Measurements from ENCODE around the gene ADAMTSL4.

DNA sequence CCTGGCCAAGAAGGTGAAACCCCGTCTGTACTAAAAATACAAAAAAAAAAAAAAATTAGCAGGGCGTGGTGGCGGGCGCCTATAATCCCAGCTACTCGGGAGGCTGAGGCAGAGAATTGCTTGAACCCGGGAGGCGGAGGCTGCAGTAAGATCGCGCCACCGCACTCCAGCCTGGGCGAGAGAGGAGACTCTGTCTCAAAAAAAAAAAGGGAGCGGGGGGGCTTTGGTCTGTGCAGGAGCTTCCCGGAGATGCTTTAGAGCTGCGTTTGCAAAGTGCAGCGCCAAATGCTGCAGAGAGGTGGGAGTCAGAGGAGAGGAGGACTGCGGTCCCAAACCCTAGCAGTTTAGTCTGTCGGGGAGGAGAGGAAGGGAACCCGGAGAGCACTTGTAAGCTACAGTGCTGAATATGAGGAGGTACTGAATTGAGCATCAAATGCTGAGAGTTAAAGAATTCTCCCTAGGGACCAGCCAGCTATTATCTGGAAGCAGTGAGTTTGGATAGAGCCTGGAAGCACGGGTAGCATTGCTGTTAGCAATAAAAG, 33.1 kb upstream of the ADAMTSL4 start:
- TF ChIP-seq POLR2A (IDR thresholded peaks at IDR 0.05), result no peak
- TF ChIP-seq, protein P1, sequence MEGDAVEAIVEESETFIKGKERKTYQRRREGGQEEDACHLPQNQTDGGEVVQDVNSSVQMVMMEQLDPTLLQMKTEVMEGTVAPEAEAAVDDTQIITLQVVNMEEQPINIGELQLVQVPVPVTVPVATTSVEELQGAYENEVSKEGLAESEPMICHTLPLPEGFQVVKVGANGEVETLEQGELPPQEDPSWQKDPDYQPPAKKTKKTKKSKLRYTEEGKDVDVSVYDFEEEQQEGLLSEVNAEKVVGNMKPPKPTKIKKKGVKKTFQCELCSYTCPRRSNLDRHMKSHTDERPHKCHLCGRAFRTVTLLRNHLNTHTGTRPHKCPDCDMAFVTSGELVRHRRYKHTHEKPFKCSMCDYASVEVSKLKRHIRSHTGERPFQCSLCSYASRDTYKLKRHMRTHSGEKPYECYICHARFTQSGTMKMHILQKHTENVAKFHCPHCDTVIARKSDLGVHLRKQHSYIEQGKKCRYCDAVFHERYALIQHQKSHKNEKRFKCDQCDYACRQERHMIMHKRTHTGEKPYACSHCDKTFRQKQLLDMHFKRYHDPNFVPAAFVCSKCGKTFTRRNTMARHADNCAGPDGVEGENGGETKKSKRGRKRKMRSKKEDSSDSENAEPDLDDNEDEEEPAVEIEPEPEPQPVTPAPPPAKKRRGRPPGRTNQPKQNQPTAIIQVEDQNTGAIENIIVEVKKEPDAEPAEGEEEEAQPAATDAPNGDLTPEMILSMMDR (IDR thresholded peaks at IDR 0.05), result no peak
